Iris pigment epithelial cell (primary cell): ENCODE measurements around the gene LRP1B.

Source experiments
- DNase-seq: peaks from one replicate; pipeline ENCODE4 v3.0.0-alpha.2; 2011; ENCODE audit warnings: low read depth

LRP1B gene

GRCh38 chr2:141423124-141423523, 707.7 kb downstream of the LRP1B start:
- DNase-seq, result no peak

GRCh38 chr2:141417246-141417797, 713.5 kb downstream of the LRP1B start:
- peak; percentile 56 for DNase-seq

DNA sequence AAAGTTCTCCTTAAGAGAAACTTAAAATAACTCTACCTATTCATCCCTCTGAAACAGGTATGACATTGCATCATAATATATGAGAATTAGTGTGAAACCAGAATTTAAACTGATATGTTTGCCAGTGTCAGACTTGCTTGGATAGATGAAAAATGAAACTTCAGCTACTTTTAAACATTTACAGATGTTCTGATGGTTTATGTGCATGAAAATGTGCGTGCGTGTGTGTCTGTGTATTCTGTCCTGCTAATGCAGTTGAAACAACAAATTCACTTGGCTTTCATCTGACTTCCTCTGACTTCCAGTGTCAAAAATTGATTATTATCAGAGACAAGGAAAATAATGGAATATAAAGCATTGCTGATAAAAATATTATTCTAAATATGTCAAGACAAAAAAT, 719.4 kb downstream of the LRP1B start:
- DNase-seq, result no peak

- DNase-seq, result peak; percentile 33
These were observed 731.5 kb downstream of the LRP1B start for GRCh38 chr2:141399270-141399669.

DNA sequence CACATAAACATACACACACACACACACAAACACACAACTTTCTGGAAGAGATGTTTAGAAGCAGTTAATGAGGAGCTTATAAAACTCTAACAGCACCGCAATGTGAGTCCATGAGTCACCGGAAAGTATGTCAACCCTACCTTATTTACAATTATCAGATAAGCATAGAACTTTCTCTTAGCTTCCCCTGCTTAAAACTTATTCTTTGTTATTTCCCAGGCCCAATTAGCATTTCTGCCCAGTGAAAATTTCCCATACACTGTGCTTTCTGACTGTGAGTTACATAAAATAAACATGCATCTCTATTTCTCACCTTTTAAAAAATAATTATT, 737.6 kb downstream of the LRP1B start:
- peak; percentile 89 for DNase-seq

GRCh38 chr2:141392517-141393213, 738.2 kb downstream of the LRP1B start:
- peak; percentile 94 for DNase-seq

DNA sequence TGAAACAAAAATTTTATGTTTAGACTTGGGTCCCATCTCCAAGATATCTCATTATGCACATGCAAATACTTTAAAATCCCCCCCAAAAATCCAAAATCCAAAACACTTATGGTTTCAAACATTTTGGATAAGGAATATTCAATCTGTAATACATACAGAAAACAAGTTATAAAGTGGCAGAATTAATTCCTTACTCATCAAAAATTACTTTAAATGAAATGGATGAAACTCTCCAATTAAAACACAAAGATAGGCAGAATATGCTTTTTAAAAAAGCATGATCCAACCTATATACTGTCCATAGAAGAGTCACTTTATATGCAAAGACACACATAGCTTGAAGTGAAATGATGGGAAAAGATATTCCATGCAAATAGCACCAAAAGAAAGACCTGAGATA, 744.6 kb downstream of the LRP1B start:
- no peak for DNase-seq

GRCh38 chr2:141384676-141385075, 746.1 kb downstream of the LRP1B start:
- DNase-seq, result peak; percentile 76

- no peak for DNase-seq
These were observed 748.9 kb downstream of the LRP1B start for GRCh38 chr2:141381946-141382345.

- DNase-seq, result no peak
These were observed 750.5 kb downstream of the LRP1B start for GRCh38 chr2:141380008-141380979.

GRCh38 chr2:141364821-141365220, 766.0 kb downstream of the LRP1B start:
- peak; percentile 18 for DNase-seq

- peak; percentile 28 for DNase-seq
These were observed 768.5 kb downstream of the LRP1B start for GRCh38 chr2:141362311-141362710.

DNA sequence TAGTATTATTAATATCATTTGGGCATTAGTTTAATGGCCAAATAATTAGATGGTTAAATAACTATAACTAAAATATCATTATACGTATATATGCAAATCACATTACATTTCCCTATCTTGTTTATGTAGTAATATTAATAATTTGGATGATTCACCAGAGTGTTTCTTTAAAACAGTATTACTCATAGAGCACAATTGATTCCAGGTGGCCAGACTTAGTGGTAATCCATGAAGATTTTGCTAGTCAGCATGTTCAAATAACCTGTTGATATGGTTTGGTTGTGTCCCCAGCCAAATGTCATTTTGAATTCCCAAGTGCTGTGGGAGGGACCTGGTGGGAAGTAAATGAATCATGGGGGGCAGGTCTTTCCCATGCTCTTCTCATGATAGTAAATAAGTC, 782.3 kb downstream of the LRP1B start:
- peak; percentile 77 for DNase-seq

GRCh38 chr2:141341444-141341843, 789.4 kb downstream of the LRP1B start:
- peak; percentile 99 for DNase-seq

GRCh38 chr2:141331127-141331526, 799.7 kb downstream of the LRP1B start:
- DNase-seq, result peak; percentile 98

DNA sequence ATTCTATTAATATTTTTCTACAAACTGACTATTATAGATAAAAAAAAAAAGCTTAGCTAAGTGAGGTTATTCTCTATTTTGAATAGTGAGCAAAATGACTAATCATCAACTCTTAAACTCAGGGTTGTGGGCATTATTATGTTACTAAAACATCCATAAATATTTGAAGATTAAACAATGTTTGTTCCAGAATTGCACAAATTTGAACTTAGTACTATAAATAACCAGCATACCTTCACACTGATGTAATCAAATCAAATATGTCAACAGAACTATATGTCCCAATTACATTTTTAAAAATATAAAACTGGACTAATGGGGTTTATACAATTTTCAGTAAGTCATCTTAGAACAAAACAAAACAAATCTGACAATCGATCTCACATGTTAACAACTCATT, 800.9 kb downstream of the LRP1B start:
- peak; percentile 86 for DNase-seq

- DNase-seq, result no peak
These were observed 807.2 kb downstream of the LRP1B start for GRCh38 chr2:141323571-141323970.

DNA sequence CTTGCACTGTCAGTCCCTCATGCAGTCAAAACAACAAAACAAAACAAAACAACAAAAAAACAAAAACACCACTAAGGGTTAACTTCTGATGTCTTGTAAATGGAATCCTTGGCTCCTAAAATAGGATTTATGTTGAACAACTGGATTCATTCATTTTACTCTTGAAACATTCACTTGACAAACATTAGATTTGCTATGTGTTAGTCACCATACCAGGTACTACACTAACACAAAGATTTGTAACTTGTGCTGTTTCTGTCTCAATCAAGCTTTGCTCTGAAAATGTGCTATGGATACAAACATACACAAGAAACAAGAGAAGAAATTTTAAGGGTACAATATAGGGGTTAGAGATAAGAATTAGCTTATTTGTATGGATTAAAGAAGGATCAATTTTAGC, 812.8 kb downstream of the LRP1B start:
- peak; percentile 80 for DNase-seq

DNA sequence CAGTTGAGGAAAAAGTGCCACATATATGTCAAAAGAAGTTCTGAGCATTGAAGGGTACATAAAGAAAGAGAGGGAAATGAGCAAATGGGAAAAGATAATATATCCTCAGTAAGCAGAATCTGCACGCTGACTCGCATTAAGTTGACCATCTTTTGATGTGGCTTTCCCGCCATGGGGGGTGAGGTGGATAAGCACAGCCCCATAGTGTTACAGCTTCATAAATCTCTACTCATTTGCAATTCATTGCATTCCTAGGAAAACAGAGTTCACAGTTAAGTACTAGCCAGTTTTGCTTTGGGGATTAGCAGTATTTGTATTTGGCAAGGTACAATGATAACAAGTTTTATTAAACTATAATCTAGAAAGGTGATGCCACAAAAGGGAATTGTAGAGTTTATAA, 814.2 kb downstream of the LRP1B start:
- DNase-seq, result peak; percentile 1

DNA sequence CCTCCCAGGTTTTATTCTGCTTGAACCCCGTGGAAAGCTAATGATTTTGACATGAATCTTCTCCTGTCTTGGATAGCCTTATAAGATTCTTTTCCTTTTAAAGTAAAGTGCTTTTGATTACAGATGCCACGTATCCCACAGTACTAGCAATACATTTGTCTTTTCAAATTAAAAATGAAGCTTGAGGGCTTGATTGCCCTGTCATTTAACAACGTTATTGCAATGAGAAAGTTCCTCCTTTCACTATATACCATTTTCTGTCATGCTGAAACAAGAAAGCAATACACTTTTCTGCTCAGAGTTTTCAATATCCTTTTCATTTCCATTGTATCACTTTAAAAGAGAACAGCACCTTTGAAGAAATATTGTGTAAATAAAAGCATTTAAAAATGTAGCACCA, 814.7 kb downstream of the LRP1B start:
- DNase-seq, result no peak

- DNase-seq, result no peak
These were observed 816.8 kb downstream of the LRP1B start for GRCh38 chr2:141313972-141314371.

GRCh38 chr2:141311430-141311829, 819.4 kb downstream of the LRP1B start:
- no peak for DNase-seq

DNA sequence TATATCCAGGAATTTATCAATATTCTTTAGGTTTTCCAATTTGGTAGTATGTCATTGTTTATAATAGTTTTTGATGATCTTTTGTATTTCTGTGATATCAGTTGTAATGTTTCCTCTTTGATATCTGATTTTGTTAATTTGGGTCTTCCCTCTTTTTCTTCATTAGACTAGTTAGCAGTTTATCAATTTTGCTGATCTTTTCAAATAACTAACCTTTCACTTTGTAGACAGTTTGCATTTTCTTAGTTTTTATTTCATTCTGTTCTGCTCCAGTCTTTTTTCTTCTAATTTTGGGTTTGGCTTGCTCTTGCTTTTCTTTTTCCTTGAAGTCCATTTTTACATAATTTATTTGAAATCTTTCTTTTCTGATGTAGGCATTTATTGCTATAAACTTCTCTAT, 824.4 kb downstream of the LRP1B start:
- no peak for DNase-seq
